GM12892 (cell line): ENCODE measurements around the gene CLDN9.

Experiments
- POLR2A ChIP-seq: IDR thresholded peaks from 2 replicates; pipeline ENCODE4 v1.6.1; 2011; ENCODE audit warnings: low read depth, low read length, control low read depth
- POLR2AphosphoS5 ChIP-seq: IDR thresholded peaks from 2 replicates; pipeline ENCODE4 v1.6.1; 2011; ENCODE audit warnings: low read depth, low read length, control low read depth
- TAF1 ChIP-seq: IDR thresholded peaks from 2 replicates; pipeline ENCODE4 v1.6.1; 2011; ENCODE audit warnings: low read depth, mild to moderate bottlenecking, control low read depth, low read length, borderline replicate concordance

DNA sequence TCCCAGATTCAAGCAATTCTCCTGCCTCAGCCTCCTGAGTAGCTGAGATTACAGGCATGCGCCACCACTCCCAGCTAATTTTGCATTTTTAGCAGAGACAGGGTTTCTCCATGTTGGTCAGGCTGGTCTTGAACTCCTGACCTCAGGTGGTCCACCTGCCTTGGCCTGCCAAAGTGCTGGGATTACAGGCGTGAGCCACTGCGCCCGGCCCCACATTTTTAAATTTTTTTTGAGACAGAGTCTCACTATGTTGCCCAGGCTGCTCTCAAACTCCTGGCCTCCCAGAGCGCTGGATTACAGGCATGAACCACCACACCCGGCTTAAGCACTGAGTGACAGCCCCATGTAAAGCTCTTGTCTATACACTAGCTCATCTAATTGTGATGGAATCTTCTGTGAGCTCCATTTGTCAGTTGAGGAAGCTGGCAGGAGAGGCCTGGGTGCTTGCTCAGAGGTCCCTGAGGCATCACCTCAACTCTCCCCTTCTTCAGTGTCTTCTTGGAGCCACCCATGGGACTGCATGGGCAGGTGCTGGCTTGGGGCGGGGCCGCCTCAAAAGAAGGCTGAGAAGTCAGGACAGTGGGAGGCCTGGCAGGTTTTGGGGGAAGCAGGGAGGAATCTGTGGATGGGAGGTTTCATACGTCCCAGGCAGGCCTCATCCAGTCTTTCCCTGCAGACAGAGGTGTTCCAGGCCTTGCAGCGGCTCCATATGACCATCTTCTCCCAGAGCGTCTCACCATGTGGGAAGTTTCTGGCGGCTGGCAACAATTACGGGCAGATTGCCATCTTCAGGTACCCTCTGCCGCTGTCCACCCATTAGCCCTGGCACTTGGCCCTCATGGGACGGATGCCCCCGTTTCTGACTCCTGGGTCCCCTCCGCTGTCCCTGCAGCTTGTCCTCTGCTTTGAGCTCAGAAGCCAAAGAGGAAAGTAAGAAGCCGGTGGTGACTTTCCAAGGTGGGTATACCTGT, 12.6 kb downstream of the CLDN9 start:
- TF ChIP-seq POLR2AphosphoS5 (no peak), TAF1 (no peak), POLR2A (no peak)
